DND-41 (cell line): ENCODE measurements around the gene BARHL1.

ENCODE experiments used
- ATAC-seq: fragments of 200-7000 bp; cut with Tn5 transposase; 3 replicates; pipeline ENCODE4 v1.9.1; 2021; ENCODE audit warnings: low read depth; ENCODE audit not compliant: insufficient read depth
- DNase-seq: peaks from one replicate; pipeline ENCODE4 v3.0.0-alpha.2; 2020
- H2AFZ ChIP-seq: 2 replicates; pipeline ENCODE4 v1.6.0; 2012; ENCODE audit warnings: low read depth, low read length
- H3K27ac ChIP-seq: 2 replicates; pipeline ENCODE4 v1.5.1; 2012; ENCODE audit warnings: low read length, inconsistent platforms
- H3K27me3 ChIP-seq: fragments of 200-600 bp; sonication (generic); 2 replicates; pipeline ENCODE4 v1.6.0; 2012; ENCODE audit warnings: low read length, mild to moderate bottlenecking, inconsistent platforms; ENCODE audit not compliant: insufficient read depth, poor library complexity
- H3K36me3 ChIP-seq: 2 replicates; pipeline ENCODE4 v1.5.1; 2012; ENCODE audit warnings: low read length, inconsistent platforms; ENCODE audit not compliant: insufficient read depth
- H3K4me1 ChIP-seq: 2 replicates; pipeline ENCODE4 v1.5.1; 2012; ENCODE audit warnings: mild to moderate bottlenecking, low read length; ENCODE audit not compliant: insufficient read depth
- H3K4me2 ChIP-seq: 2 replicates; pipeline ENCODE4 v1.6.0; 2012; ENCODE audit warnings: mild to moderate bottlenecking, moderate library complexity, low read length, inconsistent platforms; ENCODE audit not compliant: insufficient read depth
- H3K4me3 ChIP-seq, 2 experiments: fragments of 200-600 bp in 1 of 2; shearing (Covaris generic) in 1 of 2; 2 replicates each; pipeline ENCODE4 v1.5.1; 2012 to 2016; ENCODE audit warnings: inconsistent platforms in 2 of 2, low read length in 2 of 2, mild to moderate bottlenecking in 2 of 2, low read depth in 1 of 2, moderate library complexity in 1 of 2
- H3K79me2 ChIP-seq: 2 replicates; pipeline ENCODE4 v1.6.0; 2012; ENCODE audit warnings: low read length, inconsistent platforms; ENCODE audit not compliant: insufficient read depth
- H3K9ac ChIP-seq: 2 replicates; pipeline ENCODE4 v1.6.0; 2012; ENCODE audit warnings: low read depth, mild to moderate bottlenecking, inconsistent platforms, low read length, moderate library complexity
- H3K9me3 ChIP-seq: 2 replicates; pipeline ENCODE4 v1.5.1; 2012; ENCODE audit warnings: low read length, moderate library complexity, mild to moderate bottlenecking, inconsistent platforms; ENCODE audit not compliant: insufficient read depth, severe bottlenecking
- H4K20me1 ChIP-seq: 2 replicates; pipeline ENCODE4 v1.6.0; 2012; ENCODE audit warnings: low read length; ENCODE audit not compliant: insufficient read depth
- EZH2 ChIP-seq: IDR thresholded peaks from 3 replicates; pipeline ENCODE4 v1.6.1; 2012; ENCODE audit warnings: borderline replicate concordance, low read depth, mild to moderate bottlenecking, moderate library complexity, low read length, inconsistent platforms; ENCODE audit not compliant: severe bottlenecking
- TF ChIP-seq, protein P1 (sequence below): IDR thresholded peaks from 2 replicates; pipeline ENCODE4 v1.5.1; 2012; ENCODE audit warnings: borderline replicate concordance, low read length, moderate library complexity, mild to moderate bottlenecking; ENCODE audit not compliant: poor library complexity, severe bottlenecking; ENCODE audit errors: extremely low read depth

Gene BARHL1

DNA sequence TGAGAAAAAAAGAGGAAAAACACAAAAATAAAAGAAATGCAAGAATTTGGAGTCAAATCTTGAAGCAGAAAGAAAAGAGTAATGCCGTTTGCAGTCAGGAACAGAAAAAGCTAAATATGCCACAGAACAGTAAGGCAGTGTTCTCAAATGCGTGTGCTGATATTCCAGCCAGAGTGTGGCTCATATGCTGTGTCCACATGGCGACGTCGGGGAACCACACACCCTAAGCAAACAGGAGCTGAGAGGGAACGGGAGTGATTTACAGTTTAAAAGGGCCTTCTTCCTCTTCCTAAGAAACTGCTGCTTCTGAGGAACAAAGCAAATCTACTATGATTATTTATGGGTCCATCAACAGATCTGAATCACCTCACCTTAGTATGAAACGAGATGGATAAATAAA lies 44.7 kb downstream of the BARHL1 start:
- no peak overlapping the region for H3K9ac ChIP-seq
- H3K79me2 ChIP-seq: no peaks in the 10 kb centered on the region
- TF ChIP-seq EZH2: no peak
- TF ChIP-seq, protein P1, sequence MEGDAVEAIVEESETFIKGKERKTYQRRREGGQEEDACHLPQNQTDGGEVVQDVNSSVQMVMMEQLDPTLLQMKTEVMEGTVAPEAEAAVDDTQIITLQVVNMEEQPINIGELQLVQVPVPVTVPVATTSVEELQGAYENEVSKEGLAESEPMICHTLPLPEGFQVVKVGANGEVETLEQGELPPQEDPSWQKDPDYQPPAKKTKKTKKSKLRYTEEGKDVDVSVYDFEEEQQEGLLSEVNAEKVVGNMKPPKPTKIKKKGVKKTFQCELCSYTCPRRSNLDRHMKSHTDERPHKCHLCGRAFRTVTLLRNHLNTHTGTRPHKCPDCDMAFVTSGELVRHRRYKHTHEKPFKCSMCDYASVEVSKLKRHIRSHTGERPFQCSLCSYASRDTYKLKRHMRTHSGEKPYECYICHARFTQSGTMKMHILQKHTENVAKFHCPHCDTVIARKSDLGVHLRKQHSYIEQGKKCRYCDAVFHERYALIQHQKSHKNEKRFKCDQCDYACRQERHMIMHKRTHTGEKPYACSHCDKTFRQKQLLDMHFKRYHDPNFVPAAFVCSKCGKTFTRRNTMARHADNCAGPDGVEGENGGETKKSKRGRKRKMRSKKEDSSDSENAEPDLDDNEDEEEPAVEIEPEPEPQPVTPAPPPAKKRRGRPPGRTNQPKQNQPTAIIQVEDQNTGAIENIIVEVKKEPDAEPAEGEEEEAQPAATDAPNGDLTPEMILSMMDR: no peak
- no peaks in the 10 kb centered on the region for H3K27me3 ChIP-seq
- H3K4me2 ChIP-seq: no peak overlapping the region
- H3K27ac ChIP-seq: no peak overlapping the region
- no peak for ATAC-seq
- H4K20me1 ChIP-seq: no peaks in the 10 kb centered on the region; the same call in 1 of the 2 replicates
- H3K9me3 ChIP-seq: no peaks in the 10 kb centered on the region
- no peak for DNase-seq
- peaks cover 66% of the 10 kb centered on the region for H3K36me3 ChIP-seq
- no peaks in the 10 kb centered on the region for H3K4me1 ChIP-seq
- no peak overlapping the region for H3K4me3 ChIP-seq
- H2AFZ ChIP-seq: no peak overlapping the region

DNA sequence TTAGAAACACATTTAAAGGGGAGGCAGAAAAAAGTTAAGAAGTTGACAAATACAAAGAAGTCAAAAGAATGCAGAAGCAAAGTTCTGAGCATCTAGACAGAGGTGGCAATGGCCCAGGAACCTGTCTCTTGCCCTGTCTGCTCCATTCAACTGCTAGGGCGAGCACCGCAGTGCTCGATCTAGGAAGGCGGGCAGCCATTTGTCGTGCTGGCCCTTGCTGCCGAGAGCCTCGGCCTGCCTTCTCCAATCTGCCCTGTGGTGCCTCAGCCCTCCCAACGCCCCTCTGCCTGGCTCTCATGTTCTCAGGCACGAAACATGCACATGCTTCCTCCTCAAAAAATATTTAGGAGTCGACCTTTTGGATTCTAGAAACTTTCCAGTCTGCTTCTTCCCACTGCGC lies 45.2 kb downstream of the BARHL1 start:
- Histone ChIP-seq H3K36me3 (peaks cover 62% of the 10 kb centered on the region), H4K20me1 (no peaks in the 10 kb centered on the region; the same call in 1 of the 2 replicates), H3K9ac (no peak overlapping the region), H3K27me3 (no peaks in the 10 kb centered on the region), H3K27ac (no peak overlapping the region), H3K4me2 (no peak overlapping the region), H3K4me1 (no peaks in the 10 kb centered on the region), H3K4me3 (no peak overlapping the region), H3K79me2 (no peaks in the 10 kb centered on the region), H2AFZ (no peak overlapping the region), H3K9me3 (no peaks in the 10 kb centered on the region)
- no peak for TF ChIP-seq EZH2
- TF ChIP-seq, protein P1: no peak
- ATAC-seq: no peak
- DNase-seq: no peak

DNA sequence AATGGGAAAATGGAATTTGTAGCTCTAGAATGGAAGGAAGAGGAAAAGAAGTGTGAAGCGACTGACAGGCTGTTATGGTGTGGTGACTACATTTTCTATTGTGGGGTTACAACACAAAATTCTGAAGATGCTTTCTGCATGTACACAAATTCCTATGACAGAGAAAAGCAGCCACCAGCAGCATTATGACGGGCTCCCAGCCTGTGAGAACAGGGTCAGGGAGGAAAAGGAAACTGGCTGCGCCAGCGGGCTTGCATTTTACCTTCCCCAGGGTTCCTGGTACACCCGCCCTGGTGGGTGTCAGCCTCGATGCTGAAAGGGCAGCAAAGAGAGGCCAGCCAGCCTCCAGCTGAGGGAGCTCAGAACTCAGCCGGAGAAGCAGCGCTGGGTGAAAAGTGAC lies 46.3 kb downstream of the BARHL1 start:
- no peak for TF ChIP-seq EZH2
- TF ChIP-seq, protein P1: no peak
- H3K79me2 ChIP-seq: no peaks in the 10 kb centered on the region
- no peak overlapping the region for H3K27ac ChIP-seq
- peaks cover 62% of the 10 kb centered on the region for H3K36me3 ChIP-seq
- H3K27me3 ChIP-seq: no peaks in the 10 kb centered on the region
- no peak overlapping the region for H2AFZ ChIP-seq
- H3K4me3 ChIP-seq: no peak overlapping the region
- DNase-seq (no peak), ATAC-seq (no peak)
- no peak overlapping the region for H3K4me2 ChIP-seq
- no peaks in the 10 kb centered on the region; the same call in 1 of the 2 replicates for H4K20me1 ChIP-seq
- H3K9ac ChIP-seq: no peak overlapping the region
- no peaks in the 10 kb centered on the region for H3K9me3 ChIP-seq
- no peaks in the 10 kb centered on the region for H3K4me1 ChIP-seq

DNA sequence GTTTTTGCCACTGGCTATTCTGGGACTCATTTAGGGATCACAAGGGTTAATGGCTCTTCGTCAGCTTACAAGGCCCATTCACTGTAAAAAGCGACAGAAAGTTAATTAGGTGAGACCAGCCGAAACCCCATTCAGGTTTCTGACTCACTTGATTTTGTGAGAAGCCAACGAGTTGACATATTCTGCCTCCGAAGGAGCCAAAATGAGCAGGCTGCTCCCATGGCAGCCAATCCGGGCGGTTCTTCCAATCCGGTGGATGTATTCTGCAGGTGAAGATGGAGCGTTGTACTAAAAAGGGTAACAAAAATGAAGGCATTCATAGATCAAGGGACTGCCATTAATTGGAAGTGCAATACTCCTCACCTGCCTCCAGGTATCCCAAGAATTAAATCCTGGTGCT lies 47.7 kb downstream of the BARHL1 start:
- no peak for ATAC-seq

More for the DNA sequence above, 47.7 kb downstream of the BARHL1 start:
- no peaks in the 10 kb centered on the region for H3K9me3 ChIP-seq
- TF ChIP-seq, protein P1: no peak
- no peak for TF ChIP-seq EZH2
- no peak overlapping the region for H3K4me2 ChIP-seq
- H3K4me3 ChIP-seq: no peak overlapping the region
- H3K27me3 ChIP-seq: no peaks in the 10 kb centered on the region
- H3K27ac ChIP-seq: no peak overlapping the region
- H3K4me1 ChIP-seq: no peaks in the 10 kb centered on the region
- no peaks in the 10 kb centered on the region; the same call in 1 of the 2 replicates for H4K20me1 ChIP-seq
- H3K9ac ChIP-seq: no peak overlapping the region
- H2AFZ ChIP-seq: no peak overlapping the region
- H3K79me2 ChIP-seq: no peaks in the 10 kb centered on the region
- H3K36me3 ChIP-seq: peaks cover 53% of the 10 kb centered on the region
- DNase-seq: no peak
